ENCODE results near the gene MRPS26.
A peak's percentile ranks its signal among the peaks of the same experiment; 100 is the strongest.

MRPS26 gene

GRCh38 chr20:3040086-3040485, 5.8 kb upstream of the MRPS26 start:
- CTCF ChIA-PET = interaction anchor here (1.1 kb wide), 1 partner anchor 10 kb away, joined by 3 read pairs; no protein-coding TSS in a partner anchor
- H3K4me3 ChIP-seq (ENCODE audit: low read depth, low read length) = no peak overlapping the region
- POLR2A ChIA-PET = no interaction called here
- TF ChIP-seq, protein P1, sequence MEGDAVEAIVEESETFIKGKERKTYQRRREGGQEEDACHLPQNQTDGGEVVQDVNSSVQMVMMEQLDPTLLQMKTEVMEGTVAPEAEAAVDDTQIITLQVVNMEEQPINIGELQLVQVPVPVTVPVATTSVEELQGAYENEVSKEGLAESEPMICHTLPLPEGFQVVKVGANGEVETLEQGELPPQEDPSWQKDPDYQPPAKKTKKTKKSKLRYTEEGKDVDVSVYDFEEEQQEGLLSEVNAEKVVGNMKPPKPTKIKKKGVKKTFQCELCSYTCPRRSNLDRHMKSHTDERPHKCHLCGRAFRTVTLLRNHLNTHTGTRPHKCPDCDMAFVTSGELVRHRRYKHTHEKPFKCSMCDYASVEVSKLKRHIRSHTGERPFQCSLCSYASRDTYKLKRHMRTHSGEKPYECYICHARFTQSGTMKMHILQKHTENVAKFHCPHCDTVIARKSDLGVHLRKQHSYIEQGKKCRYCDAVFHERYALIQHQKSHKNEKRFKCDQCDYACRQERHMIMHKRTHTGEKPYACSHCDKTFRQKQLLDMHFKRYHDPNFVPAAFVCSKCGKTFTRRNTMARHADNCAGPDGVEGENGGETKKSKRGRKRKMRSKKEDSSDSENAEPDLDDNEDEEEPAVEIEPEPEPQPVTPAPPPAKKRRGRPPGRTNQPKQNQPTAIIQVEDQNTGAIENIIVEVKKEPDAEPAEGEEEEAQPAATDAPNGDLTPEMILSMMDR (IDR thresholded peaks at IDR 0.05; ENCODE audit: insufficient read depth, low read length, missing control alignments) = no peak
- DNase-seq (ENCODE audit: low read depth, low spot score) = no peak

GRCh38 chr20:3041854-3042409, 3.9 kb upstream of the MRPS26 start:
- POLR2A ChIA-PET = no interaction called here
- CTCF ChIA-PET = interaction anchor here (1.8 kb wide), 1 partner anchor 11 kb away, joined by 4 read pairs; no protein-coding TSS in a partner anchor
- TF ChIP-seq, protein P1 (IDR thresholded peaks at IDR 0.05; ENCODE audit: insufficient read depth, low read length, missing control alignments) = no peak
- H3K4me3 ChIP-seq (ENCODE audit: low read depth, low read length) = peak overlapping the region; percentile 15; the same call in 1 of the 2 replicates
- DNase-seq (ENCODE audit: low read depth, low spot score) = no peak

DNA sequence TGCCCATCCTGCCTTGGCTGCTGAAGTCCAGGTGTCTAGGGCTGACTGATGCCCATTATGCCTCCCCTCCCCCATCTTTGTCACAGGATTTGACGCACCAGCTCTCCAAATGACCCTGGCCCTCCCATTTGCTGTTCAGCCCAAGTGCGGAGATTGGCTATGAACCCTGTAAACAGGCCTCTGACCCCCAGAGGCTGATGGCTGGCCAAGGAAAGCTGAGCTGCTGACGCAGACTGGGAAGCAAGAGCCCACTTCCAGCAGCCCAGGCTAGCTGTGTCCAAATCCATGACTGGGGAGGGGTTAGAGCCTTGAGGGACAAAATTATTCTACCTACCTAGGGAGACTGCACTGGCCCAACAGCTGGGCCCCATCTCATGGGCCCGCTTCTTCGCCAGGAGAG, 3.2 kb upstream of the MRPS26 start:
- no peak for DNase-seq (ENCODE audit: low read depth, low spot score)
- CTCF ChIA-PET = interaction anchor here (1.6 to 2.4 kb wide), 2 partner anchors 11 to 72 kb away, joined by 4 to 9 read pairs; no protein-coding TSS in a partner anchor
- H3K4me3 ChIP-seq (ENCODE audit: low read depth, low read length) = no peak overlapping the region
- POLR2A ChIA-PET = interaction anchor here (0.6 kb wide), 1 partner anchor 102 kb away, joined by 3 read pairs; no protein-coding TSS in a partner anchor
- TF ChIP-seq, protein P1 (IDR thresholded peaks at IDR 0.05; ENCODE audit: insufficient read depth, low read length, missing control alignments) = no peak

- POLR2A ChIA-PET = interaction anchor here (0.6 kb wide), 1 partner anchor 102 kb away, joined by 3 read pairs; no protein-coding TSS in a partner anchor
- no peak for DNase-seq (ENCODE audit: low read depth, low spot score)
- CTCF ChIA-PET = interaction anchor here (1.6 to 2.4 kb wide), 2 partner anchors 10 to 71 kb away, joined by 4 to 9 read pairs; no protein-coding TSS in a partner anchor
- TF ChIP-seq, protein P1 (IDR thresholded peaks at IDR 0.05; ENCODE audit: insufficient read depth, low read length, missing control alignments) = no peak
- no peak within 1 kb of the TSS for H3K4me3 ChIP-seq (ENCODE audit: low read depth, low read length)
Measured at GRCh38 chr20:3043322-3043721, 2.5 kb upstream of the MRPS26 start, which contains the start of gene GNRH2. GNRH2 (plus strand) TSS chr20:3043622; CDS start chr20:3044415, 793 bp downstream.

DNA sequence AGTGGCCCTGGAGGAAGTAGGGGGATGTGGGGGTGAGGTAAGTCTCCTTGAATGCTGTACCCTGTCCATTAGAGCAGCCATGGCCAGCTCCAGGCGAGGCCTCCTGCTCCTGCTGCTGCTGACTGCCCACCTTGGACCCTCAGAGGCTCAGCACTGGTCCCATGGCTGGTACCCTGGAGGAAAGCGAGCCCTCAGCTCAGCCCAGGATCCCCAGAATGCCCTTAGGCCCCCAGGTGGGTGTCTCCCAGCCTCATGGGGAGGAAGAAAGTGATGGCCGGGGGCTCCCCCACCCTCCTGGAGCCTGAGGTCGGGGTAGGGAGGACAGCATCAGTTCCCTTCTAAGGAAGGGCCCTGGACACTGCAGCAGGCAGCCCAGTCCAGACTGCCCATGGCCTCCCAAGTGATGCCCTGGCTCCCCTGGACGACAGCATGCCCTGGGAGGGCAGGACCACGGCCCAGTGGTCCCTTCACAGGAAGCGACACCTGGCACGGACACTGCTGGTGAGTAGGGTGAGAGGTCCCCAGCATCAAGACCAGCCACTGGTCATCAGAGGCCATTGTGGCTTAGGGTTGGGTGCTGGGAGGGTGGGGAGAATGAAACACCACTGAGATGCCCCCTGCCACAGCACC, 1.4 kb upstream of the MRPS26 start:
- H3K4me3 ChIP-seq (ENCODE audit: low read depth, low read length) = no peak overlapping the region
- ChIA-PET CTCF (interaction anchor here (2.4 kb wide), 1 partner anchor 9 kb away, joined by 9 read pairs; no protein-coding TSS in a partner anchor), POLR2A (no interaction called here)
- TF ChIP-seq, protein P1 (IDR thresholded peaks at IDR 0.05; ENCODE audit: insufficient read depth, low read length, missing control alignments) = no peak
- no peak for DNase-seq (ENCODE audit: low read depth, low spot score)
